D721Med (cell line): Measurements from ENCODE around the gene HOXB9.
A peak's percentile ranks its signal among the peaks of the same experiment; 100 is the strongest.

Experiments used
- DNase-seq: peaks from one replicate; pipeline ENCODE4 v3.0.0; 2011; ENCODE audit warnings: low spot score; ENCODE audit not compliant: insufficient read length
- FAIRE-seq: peaks from 2 replicates; lab custom pipeline; 2011; peaks lifted over from hg19 to GRCh38; lab: Jason Lieb, UNC
- TF ChIP-seq, protein P1 (sequence below): IDR thresholded peaks from 2 replicates; pipeline ENCODE4 v1.5.1; 2012; ENCODE audit warnings: mild to moderate bottlenecking, control low read depth; ENCODE audit not compliant: insufficient read depth; ENCODE audit errors: missing control alignments

Gene HOXB9

DNA sequence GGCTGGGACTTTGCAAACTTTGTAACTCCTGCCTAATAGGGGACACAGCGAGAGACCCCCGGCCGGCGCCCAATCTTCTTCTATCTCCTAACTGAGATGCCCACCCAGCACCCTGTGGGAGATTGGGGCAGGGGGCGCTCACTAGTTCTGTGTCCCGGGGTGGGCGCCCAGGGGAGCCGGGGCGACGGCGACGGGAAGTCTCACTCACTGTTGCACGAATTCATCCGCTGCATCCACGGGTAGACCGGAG, 28.7 kb downstream of the HOXB9 start:
- DNase-seq (no peak), FAIRE-seq (no peak)
- TF ChIP-seq, protein P1, sequence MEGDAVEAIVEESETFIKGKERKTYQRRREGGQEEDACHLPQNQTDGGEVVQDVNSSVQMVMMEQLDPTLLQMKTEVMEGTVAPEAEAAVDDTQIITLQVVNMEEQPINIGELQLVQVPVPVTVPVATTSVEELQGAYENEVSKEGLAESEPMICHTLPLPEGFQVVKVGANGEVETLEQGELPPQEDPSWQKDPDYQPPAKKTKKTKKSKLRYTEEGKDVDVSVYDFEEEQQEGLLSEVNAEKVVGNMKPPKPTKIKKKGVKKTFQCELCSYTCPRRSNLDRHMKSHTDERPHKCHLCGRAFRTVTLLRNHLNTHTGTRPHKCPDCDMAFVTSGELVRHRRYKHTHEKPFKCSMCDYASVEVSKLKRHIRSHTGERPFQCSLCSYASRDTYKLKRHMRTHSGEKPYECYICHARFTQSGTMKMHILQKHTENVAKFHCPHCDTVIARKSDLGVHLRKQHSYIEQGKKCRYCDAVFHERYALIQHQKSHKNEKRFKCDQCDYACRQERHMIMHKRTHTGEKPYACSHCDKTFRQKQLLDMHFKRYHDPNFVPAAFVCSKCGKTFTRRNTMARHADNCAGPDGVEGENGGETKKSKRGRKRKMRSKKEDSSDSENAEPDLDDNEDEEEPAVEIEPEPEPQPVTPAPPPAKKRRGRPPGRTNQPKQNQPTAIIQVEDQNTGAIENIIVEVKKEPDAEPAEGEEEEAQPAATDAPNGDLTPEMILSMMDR = no peak

DNA sequence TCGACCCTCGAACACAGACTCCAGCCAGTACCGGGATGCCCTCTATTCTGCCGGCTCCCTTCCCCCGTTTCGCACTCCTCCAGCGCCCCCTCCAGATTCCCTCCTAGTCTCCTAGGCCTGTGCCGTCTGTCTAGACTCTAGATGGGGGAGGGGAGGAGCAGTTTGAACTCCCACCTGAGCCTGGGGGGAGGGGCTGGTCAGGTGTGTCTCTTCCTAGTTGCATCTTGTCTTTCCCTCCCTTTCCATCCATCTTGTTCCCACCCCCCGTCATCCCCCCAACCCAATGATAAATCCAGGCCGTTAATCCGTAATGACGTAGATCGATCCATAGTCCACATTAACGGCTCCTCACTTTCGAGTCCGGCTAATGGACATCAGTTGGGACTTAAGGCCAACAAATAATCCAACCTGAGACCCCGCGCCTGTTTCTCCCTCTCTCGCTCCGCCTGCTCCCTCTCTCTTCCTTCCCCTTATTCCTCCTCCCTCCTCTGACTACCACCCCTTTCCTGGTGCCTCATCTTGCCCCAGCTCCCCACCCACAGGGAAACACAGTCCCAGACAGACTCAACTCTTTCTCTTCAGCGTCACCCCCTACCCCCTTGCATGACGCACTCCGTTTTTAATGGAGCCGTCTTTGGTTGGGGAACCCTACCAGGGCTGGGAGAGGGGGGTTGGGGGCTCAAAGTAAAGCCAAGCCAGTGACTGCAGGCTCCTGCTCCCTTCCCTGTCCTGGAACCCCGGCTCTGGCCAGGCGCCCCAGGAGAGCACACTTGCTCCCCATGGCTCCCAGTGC, 29.2 kb downstream of the HOXB9 start:
- TF ChIP-seq, protein P1 = no peak
- no peak for DNase-seq
- FAIRE-seq = no peak

DNA sequence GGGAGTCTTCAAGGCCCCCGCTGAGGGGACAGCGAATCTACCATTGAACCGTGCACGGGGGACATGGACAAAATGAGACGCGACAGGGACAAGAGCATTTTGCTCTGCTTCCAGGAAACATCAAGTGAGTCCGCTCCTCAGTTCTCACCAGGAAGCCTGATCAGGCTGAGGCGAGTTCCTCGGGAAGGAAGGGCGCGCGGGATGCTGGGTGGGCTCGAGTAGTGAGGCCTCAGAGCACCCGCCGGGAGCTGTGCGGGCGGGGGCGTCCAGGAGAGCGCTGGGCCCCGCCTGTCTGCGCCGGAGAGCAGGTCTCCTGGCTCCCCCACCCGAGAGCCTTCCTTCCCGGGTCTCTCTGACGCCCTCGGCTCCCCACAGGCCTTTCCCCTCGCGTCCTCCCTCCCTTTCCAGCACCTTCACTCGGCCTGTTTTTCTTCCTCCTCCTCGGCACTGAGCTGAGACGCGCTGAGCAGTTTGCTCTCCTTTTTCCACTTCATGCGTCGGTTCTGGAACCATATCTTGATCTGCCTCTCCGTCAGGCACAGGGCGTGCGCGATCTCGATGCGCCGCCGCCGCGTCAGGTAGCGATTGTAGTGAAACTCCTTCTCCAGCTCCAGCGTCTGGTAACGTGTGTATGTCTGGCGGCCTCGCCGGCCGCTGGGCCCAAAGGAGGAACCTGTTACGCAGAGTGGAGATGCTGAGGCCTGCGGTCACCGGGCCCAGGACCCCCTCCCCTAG, 30.0 kb downstream of the HOXB9 start:
- FAIRE-seq = no peak

DNA sequence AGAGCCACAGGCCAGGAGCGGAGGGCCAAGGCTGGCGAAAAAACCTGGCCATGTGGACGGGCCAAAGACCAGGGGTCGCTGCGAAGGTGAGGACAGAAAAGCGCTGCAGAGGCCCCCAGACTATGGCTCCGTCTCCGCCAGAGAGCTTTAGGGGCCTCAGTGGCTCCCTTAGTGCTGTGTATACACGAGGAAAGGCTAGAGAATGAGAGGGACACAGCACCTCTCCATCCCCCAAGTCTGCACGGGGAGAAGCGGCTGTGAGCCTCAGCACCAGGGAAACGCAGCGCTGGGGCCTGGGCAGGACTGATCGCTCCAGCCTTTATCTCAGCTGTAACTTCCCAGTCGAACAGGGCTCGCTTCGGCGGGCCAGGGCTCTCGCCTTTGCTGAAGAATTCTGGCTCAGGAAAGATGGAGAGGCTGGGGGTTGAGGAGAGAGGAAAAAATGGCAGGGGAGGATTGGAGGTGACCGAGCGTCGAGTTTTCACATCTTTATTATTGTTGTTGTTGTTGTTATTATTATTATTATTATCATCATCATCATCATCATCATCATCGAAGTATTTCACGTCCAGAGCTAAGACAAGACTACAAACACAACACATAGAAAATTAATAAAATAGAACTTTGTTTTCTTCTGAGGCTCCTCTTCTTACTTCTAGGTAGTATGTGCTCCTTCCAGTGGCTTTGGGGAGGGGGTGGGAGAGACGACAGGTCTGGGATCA, 30.7 kb downstream of the HOXB9 start:
- TF ChIP-seq, protein P1 = no peak
- DNase-seq (no peak), FAIRE-seq (no peak)

More for the DNA sequence above, 30.0 kb downstream of the HOXB9 start:
- TF ChIP-seq, protein P1 = no peak
- DNase-seq = no peak

DNA sequence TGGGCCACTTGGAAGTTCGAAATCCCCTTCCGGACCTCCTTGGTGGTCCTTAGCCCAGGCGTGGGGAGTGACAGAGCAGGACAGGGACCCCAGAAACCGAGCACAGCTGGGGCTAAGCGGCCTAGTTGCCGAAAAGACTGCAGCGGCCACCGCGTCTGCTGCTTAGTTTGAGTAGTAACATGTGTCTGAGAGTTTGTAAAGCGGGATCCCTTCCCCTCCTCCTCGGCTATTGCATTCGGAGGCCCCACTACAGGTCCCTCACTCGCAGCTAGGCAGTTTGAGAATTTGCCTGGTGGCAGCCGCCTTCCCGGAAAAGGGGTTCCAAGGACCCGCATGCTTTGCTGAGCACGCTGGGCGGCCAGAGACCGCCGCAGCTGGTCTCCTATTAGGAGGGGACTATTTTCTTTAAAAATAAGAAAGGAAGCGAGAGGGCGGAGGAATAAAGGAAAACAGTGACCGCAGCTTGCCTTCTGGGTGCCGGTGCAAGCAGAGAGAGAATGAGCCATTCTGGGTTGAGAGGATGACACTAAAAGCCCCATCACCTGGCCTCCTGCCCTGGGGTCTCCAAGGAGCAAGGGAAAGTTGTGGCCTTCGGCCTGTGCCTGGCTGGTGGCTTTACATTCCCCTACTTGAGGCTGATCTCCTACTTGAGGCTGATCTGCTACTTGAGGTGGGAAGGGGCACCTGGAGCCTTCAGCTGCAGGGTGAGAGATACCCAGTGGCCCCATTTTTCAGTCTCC, 31.4 kb downstream of the HOXB9 start:
- DNase-seq = no peak
- no peak for FAIRE-seq
- TF ChIP-seq, protein P1 = no peak

DNA sequence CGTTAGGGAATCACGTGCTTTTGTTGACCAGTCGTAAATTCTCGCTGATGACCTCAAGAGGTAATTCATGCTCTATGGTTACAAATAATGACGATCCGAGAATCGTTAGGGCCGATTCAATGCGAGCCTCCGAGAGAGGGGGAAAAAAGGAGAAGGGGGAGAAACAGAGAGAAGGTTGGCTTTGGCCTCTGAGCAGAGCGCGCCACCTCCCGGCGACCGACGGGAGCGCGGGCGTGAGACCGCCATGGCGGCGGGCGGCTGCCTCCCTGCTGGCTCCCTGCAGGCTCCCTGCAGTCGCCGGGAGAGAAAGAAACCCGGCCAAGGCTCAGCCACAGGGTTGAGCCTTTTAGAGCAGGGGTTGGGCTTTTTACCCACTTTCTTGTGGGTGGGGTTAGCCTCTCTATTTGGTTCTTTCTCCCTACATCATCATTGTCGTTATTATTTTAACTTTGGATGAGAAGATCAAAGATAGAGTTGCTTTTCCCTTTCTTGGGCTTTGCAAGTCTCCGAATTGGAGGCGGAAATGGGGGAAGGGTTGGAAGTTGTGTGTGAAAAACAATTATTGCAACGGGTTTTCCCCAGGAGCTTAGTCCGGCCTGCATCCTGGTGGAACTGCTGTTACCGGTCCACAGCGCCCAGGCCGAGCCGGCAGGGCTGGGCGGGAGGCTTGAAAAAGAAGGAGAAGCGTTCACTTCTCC, 32.2 kb downstream of the HOXB9 start:
- FAIRE-seq (no peak), DNase-seq (peak; percentile 64)
- TF ChIP-seq, protein P1 = peak; percentile 87
